CD4-positive, alpha-beta T cell treated with Interleukin-15 for 1 hour (primary cell): ENCODE measurements around the gene RWDD4.

Source experiments
- DNase-seq: peaks from one replicate; pipeline ENCODE4 v3.0.0-alpha.2; 2020

RWDD4 gene

DNA sequence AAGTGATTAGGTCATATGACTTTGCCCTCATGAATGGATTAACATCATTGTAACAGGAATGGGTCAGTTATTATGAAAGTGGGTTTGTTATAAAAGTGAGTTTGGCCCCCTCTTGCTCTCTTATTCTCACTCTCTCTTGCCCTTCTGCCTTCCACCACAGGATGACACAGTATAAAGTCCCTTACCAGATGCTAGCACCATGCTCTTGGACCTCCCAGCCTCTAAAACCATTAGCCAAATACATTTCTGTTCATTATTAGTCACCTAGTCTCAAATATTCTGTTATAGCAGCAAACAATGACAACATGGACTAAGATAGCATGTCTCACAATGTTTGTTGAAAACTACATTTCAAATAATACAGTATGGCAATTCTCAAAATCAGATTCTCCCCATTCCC lies 59.7 kb downstream of the RWDD4 start:
- DNase-seq = no peak

DNA sequence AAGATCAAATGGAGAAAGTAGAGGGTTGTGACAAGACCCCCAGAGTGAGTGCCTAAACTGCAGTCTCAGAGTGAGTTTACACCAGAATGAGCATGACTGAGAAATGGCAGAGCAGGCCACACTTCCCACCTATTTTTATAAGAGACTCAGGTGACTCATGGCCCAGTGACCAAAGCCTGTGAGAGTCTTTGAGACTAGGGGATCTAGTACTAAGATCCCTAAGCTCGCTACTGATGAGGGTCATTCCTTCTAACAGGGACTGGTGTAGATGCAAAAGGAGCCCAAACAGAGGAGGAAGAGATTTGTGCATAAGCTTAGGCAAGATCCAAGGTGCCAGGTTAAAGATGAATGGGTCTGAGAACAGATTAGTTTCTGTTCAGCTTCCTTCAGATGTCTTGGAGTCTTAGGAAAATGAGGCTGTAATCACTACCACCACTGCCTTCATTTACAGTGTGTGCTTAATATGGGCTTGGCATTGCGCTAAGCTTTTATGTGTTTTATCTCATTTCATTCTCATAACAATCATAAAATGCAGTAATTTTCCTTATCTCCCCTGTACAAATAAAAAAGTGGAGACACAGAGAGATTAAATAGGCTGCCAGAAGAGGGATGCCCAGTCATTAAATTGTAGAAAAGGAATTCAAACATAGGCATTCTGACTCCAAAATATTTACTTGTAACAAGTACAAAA lies 62.8 kb downstream of the RWDD4 start:
- DNase-seq = no peak

DNA sequence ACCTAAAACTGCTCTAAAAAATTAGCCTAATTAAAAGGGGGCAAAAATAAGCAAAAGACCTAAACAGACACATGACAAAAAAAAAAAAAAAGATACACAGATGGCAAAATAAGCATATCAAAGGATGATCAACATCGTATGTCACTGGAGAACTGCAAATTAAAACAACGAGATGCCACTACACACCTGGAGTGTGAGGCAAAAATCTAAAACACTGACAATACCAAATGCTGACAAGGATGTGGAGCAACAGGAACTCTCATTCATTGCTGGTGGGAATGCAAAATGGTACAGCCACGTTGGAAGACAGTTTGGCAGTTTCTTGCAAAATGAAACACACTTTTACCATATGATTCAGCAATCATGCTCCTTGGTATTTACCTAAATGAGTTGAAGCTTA lies 64.2 kb downstream of the RWDD4 start:
- no peak for DNase-seq

DNA sequence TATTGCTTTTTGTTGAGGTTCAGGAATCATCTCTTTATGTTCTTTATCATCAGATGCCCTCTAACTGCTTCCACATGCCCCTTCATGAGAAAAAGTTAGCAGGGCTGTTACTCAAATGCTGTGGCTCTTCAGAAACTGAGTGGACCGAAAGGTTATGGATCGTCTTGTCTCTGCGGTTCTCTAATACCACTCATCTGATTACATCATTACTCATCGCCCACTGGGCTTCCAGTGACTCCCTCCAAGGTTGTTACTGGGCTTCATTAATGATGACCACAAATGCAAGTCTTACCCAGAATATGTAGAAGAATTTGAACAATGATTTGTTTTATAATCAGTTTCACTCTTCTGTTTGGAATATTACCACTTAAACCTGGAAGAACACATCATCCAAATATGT lies 67.7 kb downstream of the RWDD4 start:
- DNase-seq = no peak
